Neuronal stem cell (in vitro differentiated cells): ENCODE results near the gene PNLDC1.
A peak's percentile ranks its signal among the peaks of the same experiment; 100 is the strongest.

Source experiments
- DNase-seq: peaks from one replicate; pipeline ENCODE4 v3.0.0-alpha.2; 2013; ENCODE audit warnings: low spot score
- H2AFZ ChIP-seq: one replicate; pipeline ENCODE4 v1.6.1; 2013; ENCODE audit warnings: mild to moderate bottlenecking, low read length, inconsistent platforms
- H2AK5ac ChIP-seq: 2 replicates; pipeline ENCODE4 v1.6.1; 2013; ENCODE audit warnings: low read depth, mild to moderate bottlenecking, inconsistent platforms, low read length, moderate library complexity, mixed read lengths
- H2BK120ac ChIP-seq: 2 replicates; pipeline ENCODE4 v1.6.1; 2013; ENCODE audit warnings: low read depth, mild to moderate bottlenecking, inconsistent platforms, low read length, moderate library complexity, mixed read lengths
- H2BK12ac ChIP-seq: one replicate; pipeline ENCODE4 v1.6.1; 2013; ENCODE audit warnings: low read length, inconsistent platforms
- H2BK15ac ChIP-seq: 2 replicates; pipeline ENCODE4 v1.6.1; 2013; ENCODE audit warnings: mild to moderate bottlenecking, low read length, inconsistent platforms, mixed read lengths
- H2BK5ac ChIP-seq: one replicate; pipeline ENCODE4 v1.6.1; 2013; ENCODE audit warnings: inconsistent platforms, mild to moderate bottlenecking, low read length, moderate library complexity
- H3K14ac ChIP-seq: one replicate; pipeline ENCODE4 v1.6.1; 2013; ENCODE audit warnings: low read length, inconsistent platforms
- H3K18ac ChIP-seq: 2 replicates; pipeline ENCODE4 v1.6.1; 2013; ENCODE audit warnings: low read length, inconsistent platforms
- H3K23ac ChIP-seq: 2 replicates; pipeline ENCODE4 v1.6.1; 2013; ENCODE audit warnings: low read depth, mild to moderate bottlenecking, mixed read lengths, low read length, inconsistent platforms; ENCODE audit not compliant: poor library complexity
- H3K27ac ChIP-seq: replicated peaks from 3 replicates; pipeline ENCODE4 v1.5.1; 2013; ENCODE audit warnings: low read length, inconsistent platforms
- H3K27me3 ChIP-seq, 3 experiments: 2 replicates each; pipeline ENCODE4 v1.6.1; 2013; ENCODE audit warnings: low read length in 3 of 3, mild to moderate bottlenecking in 2 of 3, inconsistent platforms in 1 of 3, low read depth in 1 of 3, mixed read lengths in 1 of 3, moderate library complexity in 1 of 3; ENCODE audit not compliant: control insufficient read depth in 3 of 3, insufficient read depth in 3 of 3
- H3K36me3 ChIP-seq, 2 donors: replicated peaks in 1 of 2; 2 replicates each; pipeline ENCODE4 v1.6.1; 2013; ENCODE audit warnings: low read length in 2 of 2; ENCODE audit not compliant: control insufficient read depth in 2 of 2, insufficient read depth in 2 of 2
- H3K4ac ChIP-seq: 2 replicates; pipeline ENCODE4 v1.6.1; 2013; ENCODE audit warnings: inconsistent platforms, mild to moderate bottlenecking, low read length, moderate library complexity
- H3K4me1 ChIP-seq, 2 donors: 1 replicate in 1 of 2; 2 replicates in 1 of 2; pipeline ENCODE4 v1.6.1; 2013; ENCODE audit warnings: low read length in 2 of 2, low read depth in 1 of 2; ENCODE audit not compliant: control insufficient read depth in 2 of 2, insufficient read depth in 1 of 2
- H3K4me2 ChIP-seq: one replicate; pipeline ENCODE4 v1.6.1; 2013; ENCODE audit warnings: mild to moderate bottlenecking, low read length, inconsistent platforms; ENCODE audit not compliant: insufficient read depth, poor library complexity, severe bottlenecking
- H3K4me3 ChIP-seq, 2 donors: 2 replicates each; pipeline ENCODE4 v1.5.1; 2013; ENCODE audit warnings: low read length in 2 of 2, mild to moderate bottlenecking in 2 of 2, inconsistent platforms in 1 of 2, moderate library complexity in 1 of 2
- H3K79me1 ChIP-seq: one replicate; pipeline ENCODE4 v1.6.1; 2013; ENCODE audit warnings: low read depth, mild to moderate bottlenecking, inconsistent platforms, low read length, moderate library complexity
- H3K9ac ChIP-seq: one replicate; pipeline ENCODE4 v1.6.1; 2013; ENCODE audit warnings: mild to moderate bottlenecking, low read depth, low read length, inconsistent platforms; ENCODE audit not compliant: poor library complexity
- H3K9me3 ChIP-seq, 2 donors: replicated peaks in 1 of 2; 2 replicates each; pipeline versions ENCODE3 to v1.6.1; 2013; ENCODE audit warnings: low read length in 2 of 2, mild to moderate bottlenecking in 2 of 2, inconsistent platforms in 1 of 2, low read depth in 1 of 2, mixed read lengths in 1 of 2, moderate library complexity in 1 of 2; ENCODE audit not compliant: control insufficient read depth in 2 of 2, insufficient read depth in 1 of 2
- H4K8ac ChIP-seq: one replicate; pipeline ENCODE4 v1.6.1; 2013; ENCODE audit warnings: low read depth, mild to moderate bottlenecking, inconsistent platforms, low read length, moderate library complexity
- H4K91ac ChIP-seq: one replicate; pipeline ENCODE4 v1.6.1; 2013; ENCODE audit warnings: low read length, low read depth, mild to moderate bottlenecking, inconsistent platforms; ENCODE audit not compliant: poor library complexity
- WGBS, 2 donors: extraction: QIAGEN DNeasy Blood & Tissue Kit; methylation state at CpG; one replicate each; pipeline ENCODE4 v1.1.7; 2013; ENCODE audit warnings: missing lambda C conversion rate in 2 of 2, mixed read lengths in 1 of 2; ENCODE audit not compliant: insufficient read length in 2 of 2, insufficient replicate concordance in 1 of 2; ENCODE audit errors: extremely low coverage in 2 of 2; 5-methylcytosine and 5-hydroxymethylcytosine counted together

Gene PNLDC1

GRCh38 chr6:159808647-159809046, 8.6 kb downstream of the PNLDC1 start:
- Histone ChIP-seq H3K27ac (no peak overlapping the region), H4K91ac (no peak overlapping the region), H2BK5ac (no peak overlapping the region), H3K23ac (no peak overlapping the region), H2AK5ac (no peak overlapping the region), H2BK120ac (no peak overlapping the region), H3K4me3 (no peak overlapping the region), H3K27me3 (no peaks in the 10 kb centered on the region), H3K14ac (no peak overlapping the region), H3K4me1 (peaks cover 4 to 6% of the 10 kb centered on the region in 2 donors), H3K9ac (no peak overlapping the region), H3K18ac (no peak overlapping the region), H2BK15ac (no peak overlapping the region), H4K8ac (no peak overlapping the region), H2BK12ac (no peak overlapping the region), H3K4ac (no peak overlapping the region), H2AFZ (peak overlapping the region; percentile 77), H3K9me3 (no peaks in the 10 kb centered on the region), H3K36me3 (no peaks in the 10 kb centered on the region), H3K79me1 (no peaks in the 10 kb centered on the region), H3K4me2 (no peak overlapping the region)
- WGBS, 2 donors: no CpG with 5 or more reads among the region's 6 CpGs
- DNase-seq: no peak

DNA sequence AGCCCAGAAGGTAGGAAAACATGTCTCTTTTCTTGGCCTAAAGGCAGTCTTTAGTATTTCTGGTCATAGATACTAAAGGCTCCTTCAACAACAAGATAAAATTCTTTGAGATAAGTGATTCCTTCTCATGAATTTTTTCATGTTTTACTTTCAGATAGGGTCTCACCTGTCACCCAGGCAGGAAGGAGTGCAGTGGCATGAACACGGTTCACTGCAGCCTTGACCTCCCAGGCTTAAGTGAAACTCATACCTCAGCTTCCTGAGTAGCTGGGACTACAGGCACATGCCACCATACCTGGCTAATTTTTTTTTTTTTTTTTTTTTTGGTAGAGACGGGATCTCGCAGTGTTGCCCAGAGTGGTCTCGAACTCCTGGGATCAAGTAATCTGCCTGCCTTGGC, 9.1 kb downstream of the PNLDC1 start:
- no peak for DNase-seq
- Histone ChIP-seq H3K4me2 (no peak overlapping the region), H2BK5ac (no peak overlapping the region)

DNA sequence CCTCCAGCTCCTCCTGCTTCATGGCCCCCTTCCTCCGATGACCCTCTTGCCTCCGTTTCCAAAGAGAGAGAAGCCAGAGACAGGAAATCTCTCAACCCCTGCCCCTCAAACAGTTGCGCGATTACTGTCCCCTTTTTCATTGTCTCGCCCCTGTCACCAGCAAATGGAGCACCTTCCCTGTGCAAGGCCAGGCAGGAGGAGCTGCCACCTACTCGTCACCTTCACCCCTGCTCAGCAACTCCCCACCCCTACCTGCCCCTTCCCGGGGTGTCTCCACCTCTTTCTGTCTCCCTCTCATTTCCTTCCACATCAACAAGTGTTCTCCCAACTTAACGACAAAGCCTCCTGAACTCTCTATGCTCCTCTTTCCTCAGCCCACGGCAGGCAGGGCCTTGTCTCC, 13.7 kb downstream of the PNLDC1 start:
- no peak overlapping the region for H4K8ac ChIP-seq
- H3K4me3 ChIP-seq: no peak overlapping the region
- H3K79me1 ChIP-seq: no peaks in the 10 kb centered on the region
- no peak overlapping the region for H2BK15ac ChIP-seq
- no peak overlapping the region for H3K27ac ChIP-seq
- H2BK120ac ChIP-seq: no peak overlapping the region
- no peaks in the 10 kb centered on the region for H3K36me3 ChIP-seq
- no peak overlapping the region for H3K9ac ChIP-seq
- no peak overlapping the region for H2AFZ ChIP-seq
- no peak overlapping the region for H2BK5ac ChIP-seq
- no peak for DNase-seq
- WGBS, 2 donors: no CpG with 5 or more reads among the region's 9 CpGs
- peak overlapping the region; percentile 11 for H4K91ac ChIP-seq
- no peak overlapping the region for H3K4ac ChIP-seq
- H2BK12ac ChIP-seq: no peak overlapping the region
- peak overlapping the region; percentile 59 for H3K18ac ChIP-seq
- H3K14ac ChIP-seq: peak overlapping the region; percentile 5
- H2AK5ac ChIP-seq: peak overlapping the region; percentile 17
- peaks cover 5 to 6% of the 10 kb centered on the region in 2 donors for H3K4me1 ChIP-seq
- no peak overlapping the region for H3K4me2 ChIP-seq
- no peak overlapping the region for H3K23ac ChIP-seq
- no peaks in the 10 kb centered on the region for H3K27me3 ChIP-seq
- H3K9me3 ChIP-seq: no peaks in the 10 kb centered on the region

More for the DNA sequence above, 9.1 kb downstream of the PNLDC1 start:
- Histone ChIP-seq H3K79me1 (no peaks in the 10 kb centered on the region), H3K27me3 (no peaks in the 10 kb centered on the region), H2BK12ac (no peak overlapping the region), H2BK120ac (no peak overlapping the region), H3K23ac (no peak overlapping the region), H3K4me3 (no peak overlapping the region), H3K9ac (no peak overlapping the region), H3K4me1 (peaks cover 4 to 6% of the 10 kb centered on the region in 2 donors), H3K4ac (no peak overlapping the region), H3K18ac (no peak overlapping the region), H3K9me3 (no peaks in the 10 kb centered on the region), H2BK15ac (no peak overlapping the region), H2AK5ac (no peak overlapping the region), H3K36me3 (no peaks in the 10 kb centered on the region), H4K8ac (no peak overlapping the region), H3K27ac (no peak overlapping the region), H2AFZ (peak overlapping the region; percentile 77), H3K14ac (no peak overlapping the region), H4K91ac (no peak overlapping the region)
- whole genome bisulfite sequencing, 2 donors: no CpG with 5 or more reads among the region's 4 CpGs

- WGBS, 2 donors: no CpG with 5 or more reads among the region's 6 CpGs
- no peak for DNase-seq
- H3K27me3 ChIP-seq: peaks cover 0 to 3% (median 0%) of the 10 kb centered on the region in 3 experiments
- no peak overlapping the region for H4K91ac ChIP-seq
- no peak overlapping the region for H3K23ac ChIP-seq
- no peak overlapping the region for H3K14ac ChIP-seq
- no peak overlapping the region for H3K4me2 ChIP-seq
- H2BK15ac ChIP-seq: no peak overlapping the region
- H3K4me1 ChIP-seq: peaks cover 11 to 12% of the 10 kb centered on the region in 2 donors
- no peak overlapping the region for H2BK12ac ChIP-seq
- no peak overlapping the region for H2AK5ac ChIP-seq
- no peaks in the 10 kb centered on the region for H3K79me1 ChIP-seq
- no peak overlapping the region for H3K27ac ChIP-seq
- H2AFZ ChIP-seq: no peak overlapping the region
- no peak overlapping the region for H3K18ac ChIP-seq
- H3K4ac ChIP-seq: no peak overlapping the region
- no peak overlapping the region for H4K8ac ChIP-seq
- no peak overlapping the region for H3K4me3 ChIP-seq
- no peak overlapping the region for H3K9ac ChIP-seq
- H3K9me3 ChIP-seq: no peaks in the 10 kb centered on the region
- H2BK5ac ChIP-seq: no peak overlapping the region
- H2BK120ac ChIP-seq: no peak overlapping the region
- no peaks in the 10 kb centered on the region for H3K36me3 ChIP-seq
These were observed 15.3 kb downstream of the PNLDC1 start for GRCh38 chr6:159815410-159815809.
